GM12875 (cell line): ENCODE measurements around the gene E4F1.

Experiments used
- H3K4me3 ChIP-seq: one replicate; pipeline ENCODE4 v1.5.1; 2011; ENCODE audit warnings: low read depth, low read length, control low read depth
- TF ChIP-seq, protein P1 (sequence below): IDR thresholded peaks from 2 replicates; pipeline ENCODE4 v1.5.1; 2011; ENCODE audit warnings: low read depth, mild to moderate bottlenecking, control low read depth, inconsistent platforms, low read length, moderate library complexity, borderline replicate concordance; ENCODE audit not compliant: insufficient read depth

E4F1 gene

GRCh38 chr16:2177561-2177960 is 45.8 kb upstream of the E4F1 start:
- no peak overlapping the region for H3K4me3 ChIP-seq
- TF ChIP-seq, protein P1, sequence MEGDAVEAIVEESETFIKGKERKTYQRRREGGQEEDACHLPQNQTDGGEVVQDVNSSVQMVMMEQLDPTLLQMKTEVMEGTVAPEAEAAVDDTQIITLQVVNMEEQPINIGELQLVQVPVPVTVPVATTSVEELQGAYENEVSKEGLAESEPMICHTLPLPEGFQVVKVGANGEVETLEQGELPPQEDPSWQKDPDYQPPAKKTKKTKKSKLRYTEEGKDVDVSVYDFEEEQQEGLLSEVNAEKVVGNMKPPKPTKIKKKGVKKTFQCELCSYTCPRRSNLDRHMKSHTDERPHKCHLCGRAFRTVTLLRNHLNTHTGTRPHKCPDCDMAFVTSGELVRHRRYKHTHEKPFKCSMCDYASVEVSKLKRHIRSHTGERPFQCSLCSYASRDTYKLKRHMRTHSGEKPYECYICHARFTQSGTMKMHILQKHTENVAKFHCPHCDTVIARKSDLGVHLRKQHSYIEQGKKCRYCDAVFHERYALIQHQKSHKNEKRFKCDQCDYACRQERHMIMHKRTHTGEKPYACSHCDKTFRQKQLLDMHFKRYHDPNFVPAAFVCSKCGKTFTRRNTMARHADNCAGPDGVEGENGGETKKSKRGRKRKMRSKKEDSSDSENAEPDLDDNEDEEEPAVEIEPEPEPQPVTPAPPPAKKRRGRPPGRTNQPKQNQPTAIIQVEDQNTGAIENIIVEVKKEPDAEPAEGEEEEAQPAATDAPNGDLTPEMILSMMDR, result no peak

DNA sequence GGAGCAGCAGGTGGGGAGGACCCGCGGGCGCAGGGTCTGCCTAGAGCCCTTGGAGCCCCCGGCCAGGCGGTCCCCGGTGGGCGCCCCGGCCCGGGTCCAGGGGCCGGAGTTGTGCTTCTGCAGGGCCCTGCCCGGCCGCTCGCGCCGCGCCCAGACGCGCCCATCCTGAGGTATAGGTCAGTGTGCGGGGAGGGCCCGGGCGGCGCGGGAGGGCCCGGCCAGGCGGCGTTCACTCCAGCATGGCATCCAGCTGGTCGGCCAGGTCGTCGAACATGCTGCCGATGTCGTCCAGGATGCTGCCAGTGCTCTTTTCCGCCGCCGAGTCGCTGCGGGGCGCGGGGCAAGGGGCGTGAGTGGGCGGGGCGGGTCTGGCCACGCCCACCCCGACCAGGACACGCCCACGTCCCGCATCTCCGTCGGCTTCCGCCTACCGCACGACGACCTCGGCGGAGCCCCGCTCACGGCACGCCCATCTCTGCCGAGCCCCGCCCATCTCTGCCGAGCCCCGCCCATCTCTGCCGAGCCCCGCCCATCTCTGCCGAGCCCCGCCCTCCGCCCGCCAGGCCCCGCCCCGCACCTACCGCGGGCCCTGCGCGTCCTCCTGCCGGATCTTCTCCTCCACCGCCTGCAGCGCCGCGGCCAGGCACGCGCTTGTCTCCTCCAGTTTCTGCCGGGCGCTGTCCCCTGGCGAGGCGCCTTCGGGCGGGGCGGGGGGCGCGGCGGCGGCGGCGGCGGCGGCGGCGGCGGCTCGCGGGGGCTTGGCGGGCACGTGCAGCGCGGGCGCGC is 44.9 kb upstream of the E4F1 start:
- TF ChIP-seq, protein P1, result no peak

DNA sequence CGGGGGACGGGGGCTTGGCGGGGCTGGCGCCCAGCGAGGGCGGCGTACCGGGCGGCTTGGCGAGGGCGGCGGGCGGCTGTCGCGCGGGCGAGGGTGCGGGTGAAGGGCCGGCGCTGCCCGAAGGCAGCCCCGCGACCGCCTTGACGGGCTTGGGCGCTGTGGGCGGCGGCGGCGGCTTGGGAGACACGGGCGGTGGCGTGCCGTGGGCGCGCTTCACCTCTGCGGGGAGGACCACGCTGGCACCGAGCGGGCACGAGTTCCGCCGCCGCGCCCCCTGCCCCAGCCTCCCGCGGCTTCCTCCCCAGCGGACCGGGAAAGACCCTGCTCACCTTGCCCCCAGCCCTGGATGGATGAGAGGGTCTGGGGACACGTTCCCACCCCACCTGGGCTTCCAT is 44.3 kb upstream of the E4F1 start:
- no peak overlapping the region for H3K4me3 ChIP-seq

More for the DNA sequence above, 44.9 kb upstream of the E4F1 start:
- H3K4me3 ChIP-seq, result no peak overlapping the region

DNA sequence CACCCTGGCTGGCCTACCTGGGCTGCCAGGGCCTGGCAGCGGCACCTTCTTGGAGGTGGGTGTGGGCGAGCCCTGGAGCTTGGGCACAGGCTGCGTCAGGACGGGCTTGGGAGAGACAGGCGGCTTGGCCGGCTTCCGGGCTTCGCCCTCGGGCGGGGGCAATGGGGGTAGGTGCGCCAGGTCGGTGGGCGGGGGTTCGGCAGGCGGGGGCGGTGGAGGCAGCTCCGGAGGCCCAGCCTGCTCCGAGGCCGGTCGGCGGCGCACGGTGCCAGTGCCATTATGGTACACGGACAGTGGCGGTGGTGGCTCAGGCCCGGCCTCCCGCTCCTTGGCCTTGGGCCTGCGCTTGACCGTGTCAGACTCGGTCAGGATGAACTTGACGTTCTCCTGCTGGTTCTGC is 43.8 kb upstream of the E4F1 start:
- TF ChIP-seq, protein P1, result no peak

More for the DNA sequence above, 44.3 kb upstream of the E4F1 start:
- TF ChIP-seq, protein P1, result no peak

GRCh38 chr16:2180461-2180860 is 42.9 kb upstream of the E4F1 start:
- TF ChIP-seq, protein P1, result no peak

More for the DNA sequence above, 43.8 kb upstream of the E4F1 start:
- H3K4me3 ChIP-seq, result no peak overlapping the region

DNA sequence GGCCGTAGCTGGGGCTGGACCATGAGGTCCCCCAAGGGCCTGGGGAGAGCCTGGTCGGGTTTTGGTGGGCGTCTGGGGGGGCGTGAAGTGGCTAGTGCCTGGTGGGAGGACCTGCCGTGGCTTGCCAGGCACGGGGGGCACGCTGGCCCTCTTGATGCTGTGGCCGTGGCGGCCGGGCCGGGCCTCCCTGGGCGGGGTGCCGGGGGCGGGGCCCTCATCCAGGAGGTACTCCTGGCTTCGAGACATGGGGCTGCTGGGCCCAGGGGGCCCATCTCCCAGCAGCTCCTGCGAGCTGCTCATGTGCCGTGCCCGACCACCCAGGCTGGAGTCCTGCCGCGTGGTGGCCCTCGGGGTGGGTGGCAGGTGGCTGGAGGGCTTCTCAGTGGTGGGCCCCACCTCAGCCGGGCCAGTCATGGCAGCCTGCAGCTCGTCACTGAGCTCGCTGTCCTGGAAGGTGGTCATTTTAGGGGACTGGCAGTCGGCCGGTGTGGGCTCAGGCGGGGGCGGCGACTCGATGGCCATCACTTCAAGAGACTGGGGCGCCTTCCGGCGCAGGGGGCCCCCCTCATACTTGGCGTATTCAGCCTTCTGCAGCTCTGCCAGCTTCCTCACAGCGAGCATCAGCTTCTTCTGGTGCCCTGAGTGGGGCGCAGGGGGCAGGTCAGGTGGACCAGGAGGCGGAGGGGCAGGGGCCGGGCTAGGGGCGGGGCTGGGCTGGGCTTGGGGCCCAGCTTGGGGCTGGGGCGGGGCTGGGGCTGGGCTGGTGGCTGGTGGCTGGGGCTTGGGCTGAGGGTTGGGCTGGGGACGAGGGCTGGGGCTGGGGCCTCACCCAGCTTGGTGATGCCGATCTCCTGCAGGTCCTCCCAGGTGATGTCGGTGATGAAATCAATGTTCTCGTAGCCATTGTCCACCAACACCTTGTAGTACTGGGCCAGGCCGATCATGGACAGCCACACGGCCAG is 42.1 kb upstream of the E4F1 start:
- TF ChIP-seq, protein P1, result no peak
- H3K4me3 ChIP-seq, result no peak overlapping the region

More at GRCh38 chr16:2180461-2180860, 42.9 kb upstream of the E4F1 start:
- H3K4me3 ChIP-seq, result no peak overlapping the region
